Panc1 (cell line): ENCODE results near the gene MORC3. TPM values are rescaled to one million over a fixed set of nuclear protein-coding genes. Genes with fewer than 3 reads are reported as not detected.
"Not testable (repeated sequence)": the region's sequence is repeated elsewhere in the genome, so short reads cannot be mapped to it uniquely, and the experiment has no call there.

Source experiments
- ATAC-seq: fragments of 200-7000 bp; cut with Tn5 transposase; 2 replicates; pipeline ENCODE4 v1.9.1; 2020; ENCODE audit warnings: mild to moderate bottlenecking, moderate library complexity
- BruUV-seq: library from RNA; stranded (reverse); fragments of 400-500 nt; replicated peaks from 2 replicates; lab custom pipeline; 2021; lab: Mats Ljungman, UMichigan
- CTCF ChIA-PET: fragments of 300-600 bp; sonication (Branson Sonifier 250); formaldehyde crosslinking; loops from one replicate; lab custom pipeline; 2022; ENCODE audit warnings: antibody characterized with exemption; lab: Charles Lee
- POLR2A ChIA-PET: fragments of 300-600 bp; sonication (Branson Sonifier 250); formaldehyde crosslinking; loops from one replicate; lab custom pipeline; 2022; ENCODE audit warnings: antibody characterized with exemption; lab: Charles Lee
- DNase-seq: peaks from one replicate; pipeline ENCODE4 v3.0.0-alpha.2; 2010; ENCODE audit warnings: low read depth, low spot score
- H3K27ac ChIP-seq: 2 replicates; pipeline ENCODE4 v1.5.1; 2011; ENCODE audit warnings: mild to moderate bottlenecking, low read length, inconsistent platforms
- H3K27me3 ChIP-seq: fragments of 200-500 bp; sonication (Bioruptor generic); 2 replicates; pipeline ENCODE4 v1.6.0; 2014; ENCODE audit warnings: low read length, inconsistent platforms; ENCODE audit not compliant: control insufficient read depth, insufficient read depth
- H3K36me3 ChIP-seq: fragments of 200-500 bp; sonication (Bioruptor generic); 2 replicates; pipeline ENCODE4 v1.5.1; 2014; ENCODE audit warnings: inconsistent platforms, mild to moderate bottlenecking, low read length, moderate library complexity; ENCODE audit not compliant: control insufficient read depth, insufficient read depth
- H3K4me1 ChIP-seq: 2 replicates; pipeline ENCODE4 v1.5.1; 2011; ENCODE audit warnings: inconsistent platforms, mild to moderate bottlenecking, low read length, moderate library complexity; ENCODE audit not compliant: control insufficient read depth, insufficient read depth
- H3K4me3 ChIP-seq, 2 experiments: 2 replicates each; pipeline ENCODE4 v1.5.1; 2011 to 2012; ENCODE audit warnings: low read depth in 2 of 2, low read length in 2 of 2, mild to moderate bottlenecking in 2 of 2, inconsistent platforms in 1 of 2, moderate library complexity in 1 of 2
- H3K9me3 ChIP-seq: fragments of 200-500 bp; sonication (Bioruptor generic); 2 replicates; pipeline ENCODE4 v1.5.1; 2014; ENCODE audit warnings: low read depth, mild to moderate bottlenecking, inconsistent platforms, low read length, moderate library complexity; ENCODE audit not compliant: control insufficient read depth, insufficient read depth
- CTCF ChIP-seq: fragments of 450-650 bp; IDR thresholded peaks from 2 replicates; pipeline ENCODE4 v1.5.1; 2017; ENCODE audit warnings: mild to moderate bottlenecking
- POLR2AphosphoS5 ChIP-seq: IDR thresholded peaks from 2 replicates; pipeline ENCODE4 v1.6.1; 2012; ENCODE audit warnings: mild to moderate bottlenecking, low read depth, low read length, moderate library complexity
- REST ChIP-seq, 2 experiments: IDR thresholded peaks; 2 replicates each; pipeline ENCODE4 v1.6.1; 2011 to 2012; ENCODE audit warnings: low read depth in 2 of 2, control low read depth in 1 of 2, low read length in 1 of 2, mild to moderate bottlenecking in 1 of 2, moderate library complexity in 1 of 2; ENCODE audit not compliant: insufficient read depth in 1 of 2
- SIN3A ChIP-seq: IDR thresholded peaks from 2 replicates; pipeline ENCODE4 v1.6.1; 2012; ENCODE audit warnings: low read depth, mild to moderate bottlenecking, low read length, moderate library complexity, borderline replicate concordance; ENCODE audit not compliant: insufficient read depth
- TCF7L2 ChIP-seq: IDR thresholded peaks from 2 replicates; pipeline ENCODE4 v1.6.1; 2011; ENCODE audit warnings: mild to moderate bottlenecking, low read depth, low read length, inconsistent platforms
- in situ Hi-C: cut with HindIII; loops from 2 replicates; pipeline ENCODE4 v1.10.0; 2016; ENCODE audit warnings: low sequenced_read_pairs, low pct_unique_long_range_greater_than_20kb
- intact Hi-C: fragments of 100-400 bp; cut with micrococcal nuclease; formaldehyde crosslinking; loops from one replicate; pipeline ENCODE4 v1.10.0; 2022; ENCODE audit not compliant: unreplicated experiment
- total RNA-seq: library from RNA; stranded (reverse); gene quantifications from one replicate; pipeline ENCODE4 v1.2.1, GENCODE V29; 2021; ENCODE audit not compliant: unreplicated experiment

MORC3 gene
- total RNA-seq, 1 experiment from 2014 or later, result 16.8 TPM

- H3K9me3 ChIP-seq, result no peaks in the 10 kb centered on the region
- TF ChIP-seq SIN3A (no peak), REST (IDR thresholded peaks at IDR 0.05; ENCODE audit: insufficient read depth in 1 of 2, low read depth in 2 of 2, low read length in 1 of 2) (no peak), POLR2AphosphoS5 (no peak), CTCF (no peak), TCF7L2 (no peak)
- in situ Hi-C loops, result no loop called here
- POLR2A ChIA-PET, result no interaction called here
- CTCF ChIA-PET, result no interaction called here
- DNase-seq (no peak), ATAC-seq (no peak)
- intact Hi-C loops, result no loop called here
- no peak overlapping the region for H3K4me3 ChIP-seq
- no peaks in the 10 kb centered on the region for H3K27me3 ChIP-seq
- no peak overlapping the region for H3K27ac ChIP-seq
- H3K36me3 ChIP-seq, result no peaks in the 10 kb centered on the region
- H3K4me1 ChIP-seq, result no peaks in the 10 kb centered on the region
- no TSS peak for BruUV-seq
Observed at GRCh38 chr21:36282568-36283230, 37.3 kb upstream of the MORC3 start.

- POLR2A ChIA-PET, H3K27me3 ChIP-seq, intact Hi-C loops, BruUV-seq, H3K4me1 ChIP-seq, H3K36me3 ChIP-seq, CTCF ChIA-PET, H3K9me3 ChIP-seq, ATAC-seq, H3K27ac ChIP-seq, DNase-seq, H3K4me3 ChIP-seq, in situ Hi-C loops: not testable (repeated sequence)
Observed at GRCh38 chr21:36283231-36283622, 36.8 kb upstream of the MORC3 start.

- no peak overlapping the region for H3K4me3 ChIP-seq
- no peak overlapping the region for H3K27ac ChIP-seq
- TF ChIP-seq POLR2AphosphoS5, result no peak
- no peaks in the 10 kb centered on the region for H3K4me1 ChIP-seq
- DNase-seq (no peak), ATAC-seq (no peak)
- no peaks in the 10 kb centered on the region for H3K27me3 ChIP-seq
- ChIA-PET POLR2A (no interaction called here), CTCF (no interaction called here)
- BruUV-seq, result no TSS peak
- intact Hi-C loops, result no loop called here
- no peaks in the 10 kb centered on the region for H3K9me3 ChIP-seq
- in situ Hi-C loops, result no loop called here
- no peaks in the 10 kb centered on the region for H3K36me3 ChIP-seq
Observed at GRCh38 chr21:36288651-36289243, 31.2 kb upstream of the MORC3 start.
